ENCODE data around the gene SAP130. TPM values are rescaled to one million over a fixed set of nuclear protein-coding genes. Genes with fewer than 3 reads are reported as not detected.

Gene SAP130
- total RNA-seq, 1 experiment from 2014 or later = 45.6 TPM

DNA sequence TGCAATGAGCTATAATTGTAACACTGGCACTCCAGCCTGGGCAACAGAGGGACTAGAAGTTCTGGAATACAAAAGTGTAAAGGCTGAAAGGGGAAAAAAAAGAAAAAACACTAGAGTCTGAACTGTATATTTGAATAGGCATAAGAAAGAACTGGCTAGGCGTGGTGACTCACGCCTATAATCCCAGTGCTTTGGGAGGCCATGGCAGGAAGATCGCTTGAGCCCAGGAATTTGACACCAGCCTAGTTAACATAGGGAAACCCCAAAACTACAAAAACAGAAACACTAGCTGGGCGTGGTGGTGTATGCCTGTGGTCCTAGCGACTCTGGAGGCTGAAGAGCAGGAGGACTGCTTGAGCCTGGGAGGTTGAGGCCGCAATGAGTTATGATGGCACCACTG, 70.6 kb downstream of the SAP130 start:
- Histone ChIP-seq H3K27ac (ENCODE audit: insufficient read length, low read depth, low read length) (no peak overlapping the region), H2BK12ac (ENCODE audit: insufficient read length, low read depth, low read length) (no peak overlapping the region), H3K79me1 (ENCODE audit: insufficient read depth, low read depth, low read length, poor library complexity, severe bottlenecking) (no peaks in the 10 kb centered on the region), H3K18ac (ENCODE audit: insufficient read length, low read depth, low read length) (no peak overlapping the region), H4K20me1 (ENCODE audit: control insufficient read depth, insufficient read depth, insufficient read length) (no peaks in the 10 kb centered on the region), H3T11ph (ENCODE audit: low read length) (no peak overlapping the region), H4K8ac (replicated peaks; ENCODE audit: insufficient read length, low read depth, low read length) (no peak overlapping the region), H3K23ac (ENCODE audit: insufficient read length, low read depth, low read length) (no peak overlapping the region), H3K4ac (ENCODE audit: low read depth, low read length) (no peak overlapping the region), H2AFZ (ENCODE audit: low read length) (no peak overlapping the region), H3K79me2 (ENCODE audit: insufficient read depth, low read length) (no peaks in the 10 kb centered on the region), H2BK20ac (ENCODE audit: low read depth, low read length, poor library complexity, severe bottlenecking) (no peak overlapping the region), H3K9ac (ENCODE audit: extremely low read depth, insufficient read length, low read length) (no peak overlapping the region), H3K23me2 (ENCODE audit: insufficient read length, low read depth, low read length, poor library complexity, severe bottlenecking) (no peaks in the 10 kb centered on the region), H3K4me2 (ENCODE audit: insufficient read depth, insufficient read length, low read length) (no peak overlapping the region), H2AK5ac (ENCODE audit: insufficient read length, low read length) (no peak overlapping the region), H3K14ac (ENCODE audit: insufficient read depth, low read length) (no peak overlapping the region), H2BK15ac (ENCODE audit: low read depth, low read length) (no peak overlapping the region), H3K9me3 (ENCODE audit: control insufficient read depth, low read depth, low read length) (no peaks in the 10 kb centered on the region), H3K4me1 (ENCODE audit: insufficient read depth, low read length) (no peaks in the 10 kb centered on the region), H3K56ac (ENCODE audit: insufficient read length, low read depth, low read length) (no peak overlapping the region), H4K91ac (ENCODE audit: insufficient read length, low read depth, low read length) (no peak overlapping the region), H2BK5ac (ENCODE audit: insufficient read length, low read length) (no peak overlapping the region), H2BK120ac (ENCODE audit: low read depth, low read length, poor library complexity, severe bottlenecking) (no peak overlapping the region), H3K27me3 (ENCODE audit: insufficient read depth, low read length) (no peaks in the 10 kb centered on the region), H4K5ac (ENCODE audit: insufficient read length, low read depth, low read length) (no peak overlapping the region)
- WGBS (ENCODE audit: extremely low coverage, insufficient read length, low lambda C conversion rate) = no CpG with 5 or more reads among the region's 6 CpGs
- Mint-ChIP-seq H3K27ac (no peak overlapping the region), H3K36me3 (ENCODE audit: insufficient read depth in 1 of 3, low read depth in 3 of 3) (peaks cover 10 to 48% (median 26%) of the 10 kb centered on the region in 3 experiments; a peak in 6 of 7 replicates), H3K4me3 (no peak overlapping the region), H3K27me3 (ENCODE audit: low read depth) (no peaks in the 10 kb centered on the region), H3K4me1 (no peaks in the 10 kb centered on the region), H3K9me3 (no peaks in the 10 kb centered on the region)
- DNase-seq = no peak
- TF ChIP-seq, protein P1, sequence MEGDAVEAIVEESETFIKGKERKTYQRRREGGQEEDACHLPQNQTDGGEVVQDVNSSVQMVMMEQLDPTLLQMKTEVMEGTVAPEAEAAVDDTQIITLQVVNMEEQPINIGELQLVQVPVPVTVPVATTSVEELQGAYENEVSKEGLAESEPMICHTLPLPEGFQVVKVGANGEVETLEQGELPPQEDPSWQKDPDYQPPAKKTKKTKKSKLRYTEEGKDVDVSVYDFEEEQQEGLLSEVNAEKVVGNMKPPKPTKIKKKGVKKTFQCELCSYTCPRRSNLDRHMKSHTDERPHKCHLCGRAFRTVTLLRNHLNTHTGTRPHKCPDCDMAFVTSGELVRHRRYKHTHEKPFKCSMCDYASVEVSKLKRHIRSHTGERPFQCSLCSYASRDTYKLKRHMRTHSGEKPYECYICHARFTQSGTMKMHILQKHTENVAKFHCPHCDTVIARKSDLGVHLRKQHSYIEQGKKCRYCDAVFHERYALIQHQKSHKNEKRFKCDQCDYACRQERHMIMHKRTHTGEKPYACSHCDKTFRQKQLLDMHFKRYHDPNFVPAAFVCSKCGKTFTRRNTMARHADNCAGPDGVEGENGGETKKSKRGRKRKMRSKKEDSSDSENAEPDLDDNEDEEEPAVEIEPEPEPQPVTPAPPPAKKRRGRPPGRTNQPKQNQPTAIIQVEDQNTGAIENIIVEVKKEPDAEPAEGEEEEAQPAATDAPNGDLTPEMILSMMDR (conservative IDR thresholded peaks at IDR 0.05) = no peak

Measured in H9 (cell line).